Activated CD8-positive, alpha-beta T cell treated with anti-CD3 and anti-CD28 coated beads for 36 hours (primary cell): Measurements from ENCODE around the gene ABCG5. TPM values are rescaled to one million over a fixed set of nuclear protein-coding genes. Genes with fewer than 3 reads are reported as not detected.

Experiments
- ATAC-seq: fragments of 200-7000 bp; cut with Tn5 transposase; one replicate; pipeline ENCODE4 v1.10.0; 2021; ENCODE audit warnings: mild to moderate bottlenecking, moderate library complexity
- CTCF ChIA-PET: fragments of 350-600 bp; sonication (Branson Sonifier 250); formaldehyde crosslinking; loops from one replicate; lab custom pipeline; 2021; ENCODE audit warnings: antibody characterized with exemption; lab: Charles Lee
- POLR2A ChIA-PET: fragments of 350-600 bp; sonication (Branson Sonifier 250); formaldehyde crosslinking; loops from one replicate; lab custom pipeline; 2021; ENCODE audit warnings: antibody characterized with exemption; lab: Charles Lee
- DNase-seq: peaks from one replicate; pipeline ENCODE4 v3.0.0-alpha.2; 2020
- H3K27ac Mint-ChIP-seq: one replicate; pipeline ENCODE4 v1.8.0; 2021; ENCODE audit warnings: mild to moderate bottlenecking, mixed read lengths
- H3K27me3 Mint-ChIP-seq: one replicate; pipeline ENCODE4 v1.8.0; 2021; ENCODE audit warnings: mixed read lengths
- H3K36me3 Mint-ChIP-seq: one replicate; pipeline ENCODE4 v1.8.0; 2021; ENCODE audit warnings: low read depth, mixed read lengths
- H3K4me1 Mint-ChIP-seq: one replicate; pipeline ENCODE4 v1.8.0; 2021; ENCODE audit warnings: low read depth, mixed read lengths
- H3K4me3 Mint-ChIP-seq: one replicate; pipeline ENCODE4 v1.8.0; 2021; ENCODE audit warnings: mild to moderate bottlenecking, moderate library complexity, mixed read lengths
- H3K9me3 Mint-ChIP-seq: one replicate; pipeline ENCODE4 v1.8.0; 2021; ENCODE audit warnings: mixed read lengths
- CTCF ChIP-seq: fragments of 200-600 bp; IDR thresholded peaks from one replicate; pipeline ENCODE4 v1.8.0; 2022; ENCODE audit warnings: antibody characterized with exemption, mild to moderate bottlenecking
- intact Hi-C: fragments of 100-400 bp; cut with micrococcal nuclease; formaldehyde crosslinking; loops from one replicate; pipeline ENCODE4 v1.10.0; 2022
- total RNA-seq, 2 experiments: library from RNA; stranded (reverse); gene quantifications; one replicate each; pipeline ENCODE4 v1.2.3, GENCODE V29; 2021

Gene ABCG5
- total RNA-seq, 2 experiments from 2014 or later: not detected

- intact Hi-C loops: no loop called here
- Mint-ChIP-seq H3K27ac (no peak overlapping the region), H3K4me1 (no peaks in the 10 kb centered on the region), H3K4me3 (no peak overlapping the region), H3K9me3 (no peaks in the 10 kb centered on the region), H3K27me3 (no peaks in the 10 kb centered on the region), H3K36me3 (peaks cover 2% of the 10 kb centered on the region)
- ChIA-PET CTCF (no interaction called here), POLR2A (no interaction called here)
- ATAC-seq: no peak
- no peak for TF ChIP-seq CTCF
- no peak for DNase-seq
Observed at GRCh38 chr2:43806719-43807031, 32.0 kb downstream of the ABCG5 start.

DNA sequence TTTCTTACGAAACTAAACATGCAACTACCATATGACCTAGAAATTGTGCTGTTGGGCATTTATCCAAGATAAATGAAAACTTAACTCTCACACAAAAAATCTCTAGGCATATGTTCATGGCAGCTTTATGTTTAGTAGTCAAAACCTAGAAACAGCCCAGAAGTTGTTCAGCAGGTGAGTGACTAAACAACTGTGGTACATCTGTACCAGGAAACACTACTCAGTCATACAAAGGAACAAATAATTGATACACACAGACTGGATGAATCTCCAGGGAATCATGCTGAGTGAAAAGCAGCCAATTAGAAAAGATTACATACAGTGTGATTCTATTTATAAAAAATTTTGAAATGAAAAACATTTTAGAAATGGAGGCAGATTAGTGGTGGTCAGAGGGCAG lies 35.5 kb downstream of the ABCG5 start:
- ATAC-seq (no peak), DNase-seq (no peak)
- Mint-ChIP-seq H3K4me3 (no peak overlapping the region), H3K4me1 (no peaks in the 10 kb centered on the region), H3K36me3 (peaks cover 2% of the 10 kb centered on the region), H3K27me3 (no peaks in the 10 kb centered on the region), H3K27ac (no peak overlapping the region), H3K9me3 (no peaks in the 10 kb centered on the region)
- intact Hi-C loops: no loop called here
- TF ChIP-seq CTCF: no peak
- POLR2A ChIA-PET: interaction anchor here (0.6 kb wide), 1 partner anchor 1694 kb away, joined by 3 read pairs; no protein-coding TSS in a partner anchor
- CTCF ChIA-PET: no interaction called here

GRCh38 chr2:43802135-43802534 lies 36.5 kb downstream of the ABCG5 start:
- Mint-ChIP-seq H3K9me3 (no peaks in the 10 kb centered on the region), H3K27ac (no peak overlapping the region), H3K4me3 (no peak overlapping the region), H3K36me3 (peaks cover 2% of the 10 kb centered on the region), H3K27me3 (no peaks in the 10 kb centered on the region), H3K4me1 (no peaks in the 10 kb centered on the region)
- ChIA-PET CTCF (interaction anchor here (1.5 kb wide), 1 partner anchor 13 kb away, joined by 4 read pairs; no protein-coding TSS in a partner anchor), POLR2A (no interaction called here)
- ATAC-seq: no peak
- no peak for TF ChIP-seq CTCF
- DNase-seq: no peak
- intact Hi-C loops: no loop called here

GRCh38 chr2:43800894-43801293 lies 37.7 kb downstream of the ABCG5 start:
- no peaks in the 10 kb centered on the region for H3K27me3 Mint-ChIP-seq
- H3K4me3 Mint-ChIP-seq: no peak overlapping the region
- no peak for TF ChIP-seq CTCF
- no peak overlapping the region for H3K27ac Mint-ChIP-seq
- POLR2A ChIA-PET: no interaction called here
- H3K9me3 Mint-ChIP-seq: no peaks in the 10 kb centered on the region
- no peak for ATAC-seq
- peaks cover 2% of the 10 kb centered on the region for H3K36me3 Mint-ChIP-seq
- DNase-seq: no peak
- CTCF ChIA-PET: interaction anchor here (1.2 kb wide), 1 partner anchor 17 kb away, joined by 3 read pairs; no protein-coding TSS in a partner anchor
- no peaks in the 10 kb centered on the region for H3K4me1 Mint-ChIP-seq
- intact Hi-C loops: no loop called here

DNA sequence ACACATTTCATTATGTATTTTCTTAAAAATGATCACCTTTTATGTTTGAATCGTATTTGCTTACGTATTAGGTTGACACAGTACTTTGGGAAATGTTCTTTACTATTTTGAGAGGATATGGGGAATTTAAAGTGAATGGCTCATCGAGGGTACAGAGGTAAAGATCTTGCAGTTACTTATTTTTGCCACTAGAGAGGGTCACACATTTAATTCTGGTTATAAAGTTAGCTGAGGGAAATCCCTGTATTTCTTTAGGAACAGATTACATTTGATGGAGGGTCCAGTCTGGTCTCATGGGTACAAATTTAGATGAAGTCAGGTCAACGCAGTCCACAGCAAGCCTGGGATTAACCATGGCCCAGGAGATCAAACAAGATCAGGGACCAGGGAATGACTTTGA lies 40.3 kb downstream of the ABCG5 start:
- Mint-ChIP-seq H3K4me3 (no peak overlapping the region), H3K36me3 (peaks cover 3% of the 10 kb centered on the region), H3K27ac (no peak overlapping the region), H3K4me1 (no peaks in the 10 kb centered on the region), H3K9me3 (no peaks in the 10 kb centered on the region), H3K27me3 (no peaks in the 10 kb centered on the region)
- CTCF ChIA-PET: interaction anchor here (0.6 to 1.2 kb wide), 3 partner anchors 9 to 80 kb away, joined by 3 to 4 read pairs (median 4); no protein-coding TSS in a partner anchor
- TF ChIP-seq CTCF: peak; percentile 44
- no peak for DNase-seq
- ATAC-seq: no peak
- POLR2A ChIA-PET: no interaction called here
- intact Hi-C loops: no loop called here
